HepG2 (cell line): ENCODE data around the gene SNUPN. TPM values are rescaled to one million over a fixed set of nuclear protein-coding genes. Genes with fewer than 3 reads are reported as not detected.

Experiments used
- ATF1 ChIP-seq: IDR thresholded peaks from 2 replicates; pipeline ENCODE4 v1.6.1; 2016; ENCODE audit warnings: mild to moderate bottlenecking, control low read depth
- DDIT3 ChIP-seq: sonication (generic); formaldehyde crosslinking; IDR thresholded peaks from 2 replicates; pipeline ENCODE4 v1.4.0; 2020; ENCODE audit warnings: mild to moderate bottlenecking, missing genetic modification reagents
- DZIP1 ChIP-seq: sonication (generic); formaldehyde crosslinking; IDR thresholded peaks from 2 replicates; pipeline ENCODE4 v1.5.0; 2020; ENCODE audit warnings: mild to moderate bottlenecking, missing genetic modification reagents
- ERF ChIP-seq: IDR thresholded peaks from 2 replicates; pipeline ENCODE4 v1.6.1; 2018; ENCODE audit warnings: missing biosample characterization, missing genetic modification reagents
- HOXA3 ChIP-seq: sonication (generic); formaldehyde crosslinking; IDR thresholded peaks from 2 replicates; pipeline ENCODE4 v1.5.0; 2020; ENCODE audit warnings: missing genetic modification reagents
- MBD4 ChIP-seq: IDR thresholded peaks from 2 replicates; pipeline ENCODE4 v1.6.1; 2012; ENCODE audit warnings: low read length, inconsistent platforms, borderline replicate concordance
- MED8 ChIP-seq: sonication (generic); formaldehyde crosslinking; IDR thresholded peaks from 2 replicates; pipeline ENCODE4 v1.8.1; 2023; ENCODE audit warnings: mild to moderate bottlenecking, missing genetic modification reagents; ENCODE audit not compliant: insufficient replicate concordance
- PHF8 ChIP-seq: sonication (generic); formaldehyde crosslinking; IDR thresholded peaks from 2 replicates; pipeline ENCODE4 v1.5.0; 2020; ENCODE audit warnings: missing genetic modification reagents
- SPEN ChIP-seq: sonication (generic); formaldehyde crosslinking; IDR thresholded peaks from 2 replicates; pipeline ENCODE4 v1.5.1; 2020; ENCODE audit warnings: low read depth, mild to moderate bottlenecking, missing genetic modification reagents
- SRSF4 ChIP-seq: fragments of 200-400 bp; formaldehyde crosslinking; IDR thresholded peaks from one replicate; pipeline ENCODE4 v1.6.1; 2018; ENCODE audit warnings: mild to moderate bottlenecking, low read depth, low read length, moderate library complexity; ENCODE audit not compliant: poor library complexity, severe bottlenecking
- ZBTB46 ChIP-seq: sonication (generic); formaldehyde crosslinking; IDR thresholded peaks from 2 replicates; pipeline ENCODE4 v1.4.0; 2020; ENCODE audit warnings: mild to moderate bottlenecking, missing genetic modification reagents, borderline replicate concordance
- ZBTB7B ChIP-seq: sonication (generic); formaldehyde crosslinking; IDR thresholded peaks from 2 replicates; pipeline ENCODE4 v1.4.0; 2020; ENCODE audit warnings: missing genetic modification reagents
- ZNF205 ChIP-seq: IDR thresholded peaks from 2 replicates; pipeline ENCODE4 v1.6.1; 2018; ENCODE audit warnings: missing biosample characterization, missing genetic modification reagents
- ZNF234 ChIP-seq: sonication (generic); formaldehyde crosslinking; conservative IDR thresholded peaks from 2 replicates; pipeline ENCODE4 v1.5.1; 2020; ENCODE audit warnings: mild to moderate bottlenecking, missing genetic modification reagents
- ZNF513 ChIP-seq: sonication (generic); formaldehyde crosslinking; conservative IDR thresholded peaks from 2 replicates; pipeline ENCODE4 v1.5.0; 2020; ENCODE audit warnings: missing genetic modification reagents
- ZNF543 ChIP-seq: sonication (generic); formaldehyde crosslinking; IDR thresholded peaks from 2 replicates; pipeline ENCODE4 v1.4.0; 2020; ENCODE audit warnings: mild to moderate bottlenecking, missing genetic modification reagents
- ZNF7 ChIP-seq: IDR thresholded peaks from 2 replicates; pipeline ENCODE4 v1.6.1; 2016; ENCODE audit warnings: missing biosample characterization, missing genetic modification reagents
- ZNF710 ChIP-seq: sonication (generic); formaldehyde crosslinking; IDR thresholded peaks from 2 replicates; pipeline ENCODE4 v1.5.0; 2020; ENCODE audit warnings: mild to moderate bottlenecking, missing genetic modification reagents, borderline replicate concordance
- ZNF800 ChIP-seq: sonication (generic); formaldehyde crosslinking; IDR thresholded peaks from 2 replicates; pipeline ENCODE4 v1.4.0; 2020; ENCODE audit warnings: missing genetic modification reagents
- polyA plus RNA-seq, 8 experiments: library from polyadenylated mRNA; depleted of rRNA in 3 of 8; stranded (reverse) in 7 of 8; unstranded in 1 of 8; fragments of >200 nt; fragmentation: Illumina TruSeq in 4 of 8; extraction: Trizol in 4 of 8; gene quantifications; 2 replicates each; pipeline versions ENCODE4 v1.2.1 to v1.2.3, GENCODE V29; 2011 to 2016; ENCODE audit warnings: low read depth in 4 of 8, missing spikeins in 1 of 8, mixed read lengths in 1 of 8; ENCODE audit not compliant: insufficient read depth in 1 of 8
- total RNA-seq, 5 experiments: library from RNA; depleted of rRNA; stranded (reverse); fragments of >200 nt; fragmentation: Illumina TruSeq; extraction: Trizol; gene quantifications; 2 replicates each; pipeline ENCODE4 v1.2.3, GENCODE V29; 2016; ENCODE audit warnings: low read depth in 1 of 5

The SNUPN gene
- total and polyA plus RNA-seq, 2 of the 13 experiments (the other 11 are each of a cell fraction or from before 2014, with no cell fraction given): 9.0 to 16.4 TPM

- TF ChIP-seq ATF1 (CRISPR knock-in tag): no peak
- no peak for TF ChIP-seq ZNF513 (CRISPR knock-in tag)
- TF ChIP-seq ZBTB46 (CRISPR knock-in tag): no peak
- TF ChIP-seq SRSF4: no peak
- TF ChIP-seq ZNF7 (CRISPR knock-in tag): no peak; the same call in 1 of the 2 replicates
- TF ChIP-seq PHF8 (CRISPR knock-in tag): peak; percentile 77
- TF ChIP-seq ERF (CRISPR knock-in tag): no peak; the same call in 1 of the 2 replicates
- TF ChIP-seq MBD4: no peak
- no peak for TF ChIP-seq MED8 (CRISPR knock-in tag)
- no peak for TF ChIP-seq ZNF710
- TF ChIP-seq DDIT3 (CRISPR knock-in tag): no peak
- peak; percentile 67 for TF ChIP-seq ZNF543 (CRISPR knock-in tag)
- peak; percentile 75; the same call in 1 of the 2 replicates for TF ChIP-seq SPEN (CRISPR knock-in tag)
- peak; percentile 57; the same call in 1 of the 2 replicates for TF ChIP-seq ZNF205
- TF ChIP-seq ZBTB7B (CRISPR knock-in tag): peak; percentile 76; the same call in 1 of the 2 replicates
- TF ChIP-seq ZNF800 (CRISPR knock-in tag): no peak
- no peak for TF ChIP-seq DZIP1 (CRISPR knock-in tag)
- peak; percentile 4; the same call in 1 of the 2 replicates for TF ChIP-seq HOXA3 (CRISPR knock-in tag)
- no peak for TF ChIP-seq ZNF234 (CRISPR knock-in tag)
These were observed 22.0 kb upstream of the SNUPN start, which contains the start of gene SNX33 (continued) for GRCh38 chr15:75647370-75648155.
